GM21526 (cell line): Measurements from ENCODE around the gene POLR1A.

Source experiments
- ATAC-seq: cut with Tn5 transposase; IDR thresholded peaks from one replicate; pipeline ENCODE4 v1.9.1; 2021; ENCODE audit warnings: moderate library complexity; ENCODE audit not compliant: unreplicated experiment, low FRiP score

The POLR1A gene

DNA sequence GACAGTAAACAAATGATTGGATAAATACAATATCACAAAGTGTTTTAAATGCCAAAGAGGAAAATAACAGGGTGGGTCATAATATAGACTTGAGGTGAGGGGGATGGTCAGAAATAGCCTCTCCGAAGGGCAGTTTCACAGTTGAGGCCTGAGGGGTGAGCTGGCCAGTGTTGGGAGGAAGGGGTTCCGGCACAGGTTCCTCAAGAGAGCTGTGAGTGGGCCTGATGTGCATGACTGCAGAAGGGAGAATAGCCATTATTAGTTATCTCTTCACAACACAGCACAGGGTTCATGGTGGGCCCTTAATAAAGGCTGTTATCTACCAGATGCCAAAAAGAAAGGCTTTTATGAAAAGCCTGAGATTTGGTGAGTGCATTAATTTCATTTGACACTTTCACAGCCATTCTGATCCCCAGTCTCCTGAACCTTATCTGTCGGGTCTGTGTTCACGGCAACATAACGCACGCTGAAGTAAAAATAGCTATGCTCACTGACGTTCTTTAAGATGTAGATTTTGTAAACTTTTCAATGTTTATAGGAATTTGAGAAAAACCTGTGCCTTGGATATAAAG lies 39.6 kb downstream of the POLR1A start:
- no peak for ATAC-seq

DNA sequence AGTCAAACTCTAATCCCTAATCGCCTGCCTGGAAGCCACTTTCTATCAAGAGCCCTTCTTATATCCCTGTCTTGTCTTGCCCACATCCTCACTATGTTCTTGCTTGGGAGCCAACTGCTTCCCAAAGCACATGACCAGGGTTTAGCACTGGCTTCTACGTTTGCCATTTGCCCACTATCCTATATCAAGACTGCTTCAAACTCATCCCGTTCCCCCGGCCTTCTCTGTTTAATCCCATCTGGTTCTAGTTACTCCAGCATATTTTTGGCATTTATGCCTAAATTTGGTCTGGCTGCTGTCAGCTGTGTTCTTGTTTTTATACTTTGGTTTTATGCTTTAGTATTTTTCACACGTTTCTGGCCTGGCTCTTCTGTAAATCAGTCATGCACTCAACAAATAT lies 40.2 kb downstream of the POLR1A start:
- ATAC-seq, result no peak

DNA sequence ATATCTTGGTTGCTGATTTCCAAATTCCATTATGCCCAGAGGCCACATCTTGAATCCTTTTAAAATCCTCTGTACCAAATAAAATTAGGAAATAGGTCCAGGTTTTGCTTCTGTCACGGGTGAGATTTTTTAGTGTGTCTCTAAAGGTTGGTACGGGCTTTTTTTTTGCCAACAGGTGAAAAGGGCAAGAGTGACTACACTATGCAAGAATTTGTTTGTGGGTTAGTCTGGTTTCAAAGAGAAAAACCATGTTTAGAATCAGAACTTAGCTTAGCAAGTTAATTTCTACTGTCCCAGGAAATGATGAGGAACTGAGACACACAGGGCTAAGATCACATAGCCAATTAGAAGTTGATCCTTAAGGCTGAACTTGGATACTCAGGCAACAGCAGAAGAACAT lies 41.7 kb downstream of the POLR1A start:
- no peak for ATAC-seq

DNA sequence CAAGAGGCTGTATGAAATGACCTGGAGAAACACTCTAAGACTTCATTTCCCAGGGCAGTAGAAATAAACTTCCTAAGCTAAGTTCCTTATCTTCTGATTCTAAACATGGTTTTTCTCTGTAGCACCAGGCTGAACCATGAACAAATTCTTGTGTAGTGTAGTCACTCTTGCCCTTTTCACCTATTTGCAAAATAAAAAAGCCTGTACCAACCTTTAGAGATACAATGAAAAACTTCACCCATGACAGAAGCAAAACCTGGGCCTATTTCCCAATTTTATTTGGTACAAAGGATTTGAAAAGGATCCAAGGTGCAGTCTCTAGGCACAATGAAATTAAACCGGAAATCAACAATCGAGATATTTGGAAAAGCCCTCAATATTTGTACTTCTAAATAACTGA lies 43.6 kb downstream of the POLR1A start:
- no peak for ATAC-seq

DNA sequence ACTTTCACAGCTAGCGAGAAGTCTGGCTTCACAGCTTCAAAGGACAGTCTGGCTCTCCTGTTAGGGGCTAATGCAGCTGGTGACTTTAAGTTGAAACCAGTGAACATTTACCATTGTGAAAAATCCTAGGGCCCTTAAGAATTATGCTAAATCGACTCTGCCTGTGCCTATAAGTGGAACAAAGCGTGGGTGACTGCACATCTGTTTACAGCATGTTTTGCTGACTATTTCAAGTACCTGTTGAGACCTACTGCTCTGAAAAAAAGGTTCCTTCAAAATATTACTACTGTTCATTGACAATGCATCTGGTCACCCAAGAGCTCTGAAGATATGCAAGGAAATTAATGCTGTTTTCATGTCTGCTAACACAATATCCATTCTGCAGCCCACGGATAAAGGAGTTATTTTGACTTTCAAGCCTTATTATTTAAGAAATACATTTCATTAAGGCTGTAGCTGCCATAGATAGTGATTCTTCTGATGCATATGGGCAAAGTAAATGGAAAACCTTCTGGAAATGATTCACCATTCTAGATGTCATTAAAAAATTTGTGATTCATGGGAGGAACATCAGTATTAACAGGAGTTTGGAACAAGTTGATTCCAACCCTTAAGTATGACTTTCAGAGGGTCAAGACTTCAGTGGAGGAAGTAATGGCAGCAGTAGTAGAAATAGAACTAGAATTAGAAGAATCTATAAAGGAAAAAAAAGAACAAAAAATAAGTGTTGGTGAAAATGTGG lies 48.9 kb downstream of the POLR1A start:
- ATAC-seq, result no peak

DNA sequence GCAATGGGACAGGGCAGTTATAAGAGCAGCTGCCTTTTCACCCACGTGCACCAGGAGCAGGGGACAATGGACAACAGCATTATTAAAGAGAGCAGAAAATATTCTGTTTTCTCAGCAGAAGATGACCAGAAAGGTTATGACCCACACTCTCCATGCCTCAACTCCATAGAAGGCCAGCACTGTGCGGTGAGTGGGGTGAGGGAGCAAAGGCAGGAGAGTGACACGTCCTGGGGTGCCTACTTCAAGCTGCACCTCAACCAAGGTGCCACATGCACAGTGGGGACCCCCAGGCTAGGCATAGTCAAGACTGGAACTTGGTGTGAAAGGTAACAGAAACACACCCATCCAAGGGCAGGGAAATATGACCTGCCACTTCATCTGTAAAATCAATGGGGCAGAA lies 50.4 kb downstream of the POLR1A start:
- ATAC-seq, result no peak

DNA sequence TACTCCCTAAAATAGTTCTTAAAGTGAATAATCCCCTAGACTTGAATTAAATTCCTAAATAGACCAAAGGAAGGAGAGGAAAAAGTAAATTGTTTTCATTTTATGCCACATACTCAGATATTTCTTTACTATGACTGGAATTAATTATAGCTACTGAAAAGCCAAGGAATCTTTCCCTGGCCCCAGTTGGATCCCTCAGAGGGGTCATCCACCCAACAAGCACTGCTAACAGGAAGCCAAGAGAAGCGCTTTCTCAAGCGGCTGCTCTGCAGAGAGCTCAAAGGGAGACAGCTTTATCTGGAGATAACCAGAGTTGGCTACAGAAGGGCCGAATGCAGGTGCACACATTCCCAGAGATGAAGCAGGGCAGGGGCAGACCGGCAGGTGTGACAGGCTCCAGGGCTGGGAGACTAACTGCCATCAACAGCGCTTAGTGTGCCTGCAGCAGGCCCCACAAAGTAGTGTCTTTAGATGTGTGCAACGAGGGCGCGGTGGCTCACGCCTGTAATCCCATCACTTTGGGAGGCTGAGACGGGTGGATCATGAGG lies 51.1 kb downstream of the POLR1A start:
- ATAC-seq, result no peak

DNA sequence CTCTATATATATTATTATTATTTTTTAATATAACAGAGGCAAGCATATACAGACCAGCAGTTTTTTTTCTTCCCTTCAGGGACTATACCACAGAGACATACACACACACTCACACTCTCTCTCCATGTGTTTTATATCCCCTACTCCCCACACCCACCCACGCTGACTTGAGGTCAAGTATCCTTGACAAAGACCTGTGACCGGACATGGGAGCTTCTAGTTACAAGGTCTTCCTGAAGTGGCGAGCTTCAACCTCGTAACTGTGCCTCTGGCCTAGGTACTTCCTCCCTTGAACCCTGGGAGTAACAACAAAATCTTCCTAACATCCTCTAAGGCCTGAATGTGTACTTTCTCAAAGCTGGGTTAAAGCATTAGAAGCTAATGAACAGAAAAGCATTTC lies 52.5 kb downstream of the POLR1A start:
- ATAC-seq, result no peak

DNA sequence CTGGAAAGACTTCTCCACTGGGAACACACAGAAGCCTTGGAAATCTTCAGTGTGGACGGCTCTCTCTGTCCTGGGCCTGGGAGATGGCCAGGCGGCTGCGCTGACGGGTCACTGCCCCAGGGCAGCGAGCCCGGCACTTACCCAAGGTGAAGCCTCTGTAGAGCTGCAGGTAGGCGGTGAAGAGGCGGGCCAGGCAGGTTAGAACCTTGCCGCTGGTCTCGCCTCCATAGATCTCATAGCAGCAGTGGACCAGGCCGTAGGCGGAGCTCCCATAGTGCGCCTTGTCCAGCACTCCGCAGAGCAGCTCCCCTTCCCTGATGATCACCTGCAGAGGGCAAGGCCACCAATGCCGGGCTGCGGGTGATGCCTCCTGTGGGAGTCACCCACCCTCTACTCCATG lies 53.0 kb downstream of the POLR1A start:
- no peak for ATAC-seq

DNA sequence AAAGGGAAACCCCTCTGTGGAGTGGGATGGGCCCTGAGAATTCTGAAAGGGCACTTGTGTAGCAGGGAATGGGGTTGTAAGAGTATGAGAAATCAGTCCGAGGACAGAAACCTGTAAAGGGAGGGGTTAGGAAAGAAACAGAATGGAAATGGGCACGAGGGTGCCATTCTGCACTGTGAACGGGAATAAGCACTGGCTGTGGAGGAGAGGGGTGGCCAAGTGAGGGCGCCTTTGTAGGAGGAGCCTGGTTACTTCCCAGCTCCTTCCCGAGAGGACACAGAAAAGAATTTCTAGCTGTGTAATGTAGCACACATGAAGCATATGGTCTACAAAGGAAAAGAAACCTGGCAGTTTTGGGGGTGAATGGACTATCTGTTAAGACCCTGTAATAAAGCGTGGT lies 53.4 kb downstream of the POLR1A start:
- no peak for ATAC-seq

DNA sequence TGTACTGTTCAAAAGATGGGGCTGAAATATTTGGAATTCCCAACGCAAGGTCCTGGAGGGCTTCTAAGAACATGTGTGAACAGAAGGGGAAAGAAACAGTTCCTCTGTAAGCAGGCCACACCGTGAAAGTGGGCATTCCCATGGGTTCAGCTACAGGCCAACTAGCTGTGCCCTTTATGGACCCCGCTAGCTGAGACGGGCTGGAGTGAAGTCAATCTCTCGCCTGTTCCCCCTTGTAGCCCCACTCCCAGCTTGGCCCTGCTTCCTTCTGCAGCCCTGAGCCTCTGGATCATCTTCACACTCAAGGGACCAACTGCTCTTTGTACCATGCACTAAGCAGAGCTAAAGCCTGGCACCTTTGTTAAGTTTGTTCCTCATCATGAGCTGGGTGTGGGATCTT lies 55.4 kb downstream of the POLR1A start:
- ATAC-seq, result no peak

DNA sequence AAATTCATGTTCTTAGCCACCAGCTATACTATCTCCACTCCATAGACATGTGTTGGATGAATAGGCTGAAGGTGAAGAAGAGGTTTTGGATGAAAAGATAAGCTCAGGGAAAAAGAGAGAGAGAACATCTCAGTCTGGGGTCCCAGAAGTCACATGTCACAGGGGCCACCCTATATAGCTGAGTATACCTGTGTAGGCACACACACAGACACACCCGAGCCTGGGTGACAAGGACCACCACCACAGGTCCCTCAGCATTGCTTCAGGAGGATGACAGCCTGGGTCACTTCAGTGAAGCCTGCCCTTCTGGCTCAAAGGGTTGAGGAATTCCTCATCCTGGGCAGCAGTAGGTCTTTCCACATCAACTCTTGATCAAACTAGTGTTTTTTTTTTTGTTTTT lies 56.2 kb downstream of the POLR1A start:
- no peak for ATAC-seq

DNA sequence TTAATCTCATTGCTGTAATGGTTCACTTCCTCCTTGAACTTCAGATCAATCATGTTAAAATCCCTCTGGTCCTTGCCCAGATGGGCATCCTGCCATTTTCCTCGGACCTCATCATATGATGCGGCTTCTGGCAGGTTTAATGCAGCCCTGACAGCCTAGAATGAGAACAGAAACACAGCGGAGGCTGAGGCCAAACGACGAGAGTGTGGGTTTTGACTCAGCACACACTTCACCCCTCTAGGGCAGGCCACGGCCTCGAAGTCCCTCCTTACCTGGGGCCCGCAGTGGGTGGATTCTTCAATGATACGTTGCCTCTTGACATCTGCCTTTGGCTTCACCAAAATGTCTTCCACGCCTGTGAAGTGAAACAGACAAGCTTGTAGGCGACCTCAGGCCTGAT lies 56.8 kb downstream of the POLR1A start:
- ATAC-seq, result no peak

DNA sequence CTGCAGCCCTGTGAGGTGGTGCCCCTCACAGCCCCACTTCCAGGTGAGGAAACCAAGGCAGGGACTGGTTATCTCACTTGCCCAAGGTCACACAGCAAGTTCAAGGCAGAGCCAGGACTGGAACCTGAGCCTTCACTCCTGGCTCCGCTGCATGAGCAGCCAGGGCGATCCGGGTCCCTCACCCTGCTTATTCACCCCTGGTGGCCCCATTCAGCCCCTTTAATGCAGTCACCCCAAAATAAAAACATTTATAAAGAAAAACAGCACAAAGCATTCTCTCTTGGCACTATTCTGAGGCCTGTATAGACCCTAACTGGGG lies 57.3 kb downstream of the POLR1A start:
- no peak for ATAC-seq

DNA sequence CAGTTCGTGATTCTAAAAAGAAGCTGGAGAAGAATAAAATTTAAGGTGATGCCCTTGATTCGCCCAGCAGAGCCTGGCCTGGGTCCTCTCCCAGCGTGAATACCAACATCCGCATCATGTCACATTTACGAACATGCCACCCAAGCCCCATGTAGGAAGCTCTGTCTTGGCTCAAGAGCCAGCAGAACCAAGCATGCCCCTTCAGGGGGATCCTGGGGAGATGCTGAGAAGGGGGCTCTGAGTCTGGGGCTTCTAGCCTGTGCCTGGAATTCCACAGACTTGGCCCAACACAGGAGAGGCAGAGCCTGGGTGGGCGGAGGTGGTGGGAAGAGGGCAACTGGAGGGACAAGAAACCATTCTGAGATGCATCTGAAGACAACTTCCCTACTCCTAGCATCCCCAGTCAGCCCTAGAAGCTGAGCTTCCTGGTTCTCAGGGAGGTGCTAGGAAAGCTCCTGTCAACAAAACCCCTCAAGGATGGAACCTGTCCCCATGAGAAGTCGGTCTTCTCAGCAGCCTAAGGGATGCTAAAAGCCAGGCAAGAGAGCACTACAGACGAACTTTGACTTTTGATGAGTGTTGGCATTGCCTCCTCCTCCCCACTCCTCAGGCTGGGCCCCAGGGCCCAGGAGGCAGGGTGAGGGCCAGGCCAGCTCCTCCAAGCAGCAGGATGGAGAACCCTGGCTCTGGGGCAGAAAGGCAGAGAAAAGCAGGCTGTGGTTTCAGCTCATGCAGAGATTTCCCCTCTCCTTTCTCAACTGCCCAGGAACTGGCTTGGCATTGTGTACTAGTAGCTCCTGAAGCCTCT lies 57.9 kb downstream of the POLR1A start:
- ATAC-seq, result no peak

DNA sequence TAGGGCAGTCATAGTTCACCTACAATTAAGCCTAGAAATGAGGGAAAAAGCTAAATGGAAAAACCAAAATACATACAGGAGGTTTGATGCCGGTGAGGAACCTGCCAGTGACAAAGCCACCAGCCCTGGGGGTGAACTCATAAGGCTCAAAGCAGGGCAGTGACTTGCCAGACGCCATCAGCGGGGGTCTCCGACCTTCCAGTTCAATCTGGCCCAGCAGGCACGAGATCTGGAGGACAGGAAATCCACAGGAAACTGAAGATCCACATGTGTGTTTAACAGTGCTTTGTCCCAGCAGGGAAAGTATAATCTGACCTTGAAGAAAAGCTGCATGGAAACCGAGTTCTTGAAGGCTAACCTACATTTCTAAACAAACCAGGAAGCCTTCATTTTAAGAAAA lies 60.1 kb downstream of the POLR1A start:
- no peak for ATAC-seq

DNA sequence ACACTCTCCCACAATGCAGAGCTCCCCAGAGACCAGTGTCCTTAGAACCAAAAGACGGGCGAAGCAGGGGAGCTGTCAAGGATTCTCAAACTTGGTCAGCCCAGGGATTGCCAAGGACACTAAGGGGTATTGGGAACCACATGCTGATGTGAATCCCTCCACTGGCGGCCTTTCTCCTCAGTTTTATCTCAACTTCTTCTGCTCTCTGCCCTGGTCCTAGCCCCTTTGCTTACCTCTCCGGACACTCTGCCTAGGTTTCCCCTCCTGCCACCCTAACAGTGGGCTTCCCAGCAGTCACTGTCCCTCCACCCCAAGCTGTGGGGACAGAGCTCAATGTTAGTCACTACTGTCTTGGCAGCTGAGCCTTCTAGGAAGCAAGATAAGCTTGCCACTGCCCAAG lies 61.1 kb downstream of the POLR1A start:
- no peak for ATAC-seq

DNA sequence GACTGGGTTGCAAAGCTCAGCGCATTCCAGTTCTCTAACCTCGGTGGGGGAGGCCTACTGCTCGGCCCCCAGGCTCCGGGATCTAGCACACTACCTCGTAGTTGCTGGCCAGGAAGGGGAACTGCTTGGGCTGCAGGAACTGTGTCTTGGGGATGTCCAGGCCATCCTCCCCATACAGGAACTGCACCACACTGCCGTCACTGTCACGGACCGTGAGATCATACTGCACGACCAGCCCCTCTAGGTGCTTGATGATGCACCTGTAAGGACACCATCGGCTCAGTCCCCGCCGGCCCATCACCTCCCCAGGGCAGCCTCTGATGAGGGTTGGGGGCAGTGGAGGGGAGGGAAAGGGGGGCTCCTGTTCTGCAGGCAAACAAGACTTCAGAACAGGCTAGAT lies 61.6 kb downstream of the POLR1A start:
- no peak for ATAC-seq

DNA sequence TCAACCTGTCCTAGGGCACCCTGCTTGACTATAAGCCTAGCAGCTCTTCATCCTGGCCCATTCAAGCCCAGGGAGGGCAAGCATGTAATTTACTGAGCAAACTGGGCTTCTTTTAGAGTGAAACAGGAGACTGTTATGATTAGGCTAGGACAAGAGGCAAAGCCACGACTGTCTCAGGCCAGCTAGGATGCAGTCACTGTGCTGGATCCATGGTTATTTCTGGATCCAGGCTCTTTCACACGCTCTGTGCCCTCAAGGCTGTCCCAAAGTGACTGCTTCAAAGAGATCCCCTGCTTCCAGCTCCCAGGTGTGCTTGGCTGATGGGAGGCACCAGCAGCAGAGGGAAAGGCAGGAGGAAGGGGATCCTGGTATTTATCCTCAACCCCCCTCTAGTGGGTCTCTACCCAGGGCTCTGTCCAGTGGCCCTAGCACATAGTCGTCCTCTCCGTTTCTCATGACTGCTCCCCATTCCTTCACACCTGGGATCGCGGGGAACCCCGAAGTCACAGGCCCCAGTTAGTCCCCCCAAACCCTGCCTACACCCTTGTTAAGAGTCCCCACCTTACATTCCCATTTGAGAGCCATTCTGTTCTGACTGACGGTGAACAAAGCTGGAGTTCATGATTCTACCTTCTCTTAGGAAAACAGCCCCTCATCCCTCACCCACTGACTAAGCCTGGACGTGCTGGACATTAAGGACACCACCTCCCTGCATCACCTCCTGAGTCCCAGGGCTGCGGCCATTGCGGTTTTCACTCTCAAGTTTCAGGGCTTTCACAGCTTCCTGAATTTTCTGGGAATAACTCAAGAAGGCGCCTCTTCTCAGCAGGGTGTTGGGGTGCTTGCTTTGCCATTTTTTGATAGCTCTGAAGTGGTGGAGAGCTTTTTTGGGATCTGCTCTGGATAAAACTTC lies 63.2 kb downstream of the POLR1A start:
- no peak for ATAC-seq

DNA sequence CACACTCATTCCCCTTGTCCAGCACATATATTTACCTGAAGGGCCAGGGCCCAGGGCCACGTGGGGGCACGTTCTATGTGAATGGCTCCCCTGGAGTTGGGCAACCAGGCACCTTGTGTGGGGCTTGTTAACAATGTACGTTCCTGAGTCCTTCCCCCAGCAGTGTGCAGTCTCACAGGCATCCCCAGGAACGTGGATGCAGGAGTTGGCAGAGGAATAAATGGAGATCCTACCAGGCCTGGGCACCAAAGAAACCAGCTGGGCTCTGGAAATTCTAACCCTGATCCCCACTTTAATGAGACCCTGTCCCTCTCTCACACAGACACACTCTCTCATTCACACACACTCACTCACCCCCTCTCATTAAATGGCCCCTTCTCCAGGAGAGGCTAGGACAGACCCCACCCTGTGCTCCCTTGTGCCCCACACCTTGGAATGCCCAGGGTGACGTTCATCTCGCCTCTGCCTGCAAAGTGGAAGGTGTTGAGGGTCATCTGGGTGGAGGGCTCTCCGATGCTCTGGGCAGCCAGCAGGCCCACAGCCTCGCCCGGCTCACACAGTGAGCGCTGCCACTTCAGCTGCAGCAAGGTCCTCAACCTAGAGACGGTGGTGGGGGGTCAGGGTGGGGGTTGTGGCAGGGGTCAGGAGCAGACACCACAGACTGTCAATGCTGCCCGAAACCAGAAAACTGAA lies 65.6 kb downstream of the POLR1A start:
- no peak for ATAC-seq
